Dedifferentiated amniotic fluid mesenchymal stem cell (primary cell): Measurements from ENCODE around the gene ASNSD1.
"Not testable (repeated sequence)": the region's sequence is repeated elsewhere in the genome, so short reads cannot be mapped to it uniquely, and the experiment has no call there.

Source experiments
- DNase-seq: peaks from one replicate; pipeline ENCODE4 v3.0.0-alpha.2; 2016; ENCODE audit errors: extremely low spot score

Gene ASNSD1

DNA sequence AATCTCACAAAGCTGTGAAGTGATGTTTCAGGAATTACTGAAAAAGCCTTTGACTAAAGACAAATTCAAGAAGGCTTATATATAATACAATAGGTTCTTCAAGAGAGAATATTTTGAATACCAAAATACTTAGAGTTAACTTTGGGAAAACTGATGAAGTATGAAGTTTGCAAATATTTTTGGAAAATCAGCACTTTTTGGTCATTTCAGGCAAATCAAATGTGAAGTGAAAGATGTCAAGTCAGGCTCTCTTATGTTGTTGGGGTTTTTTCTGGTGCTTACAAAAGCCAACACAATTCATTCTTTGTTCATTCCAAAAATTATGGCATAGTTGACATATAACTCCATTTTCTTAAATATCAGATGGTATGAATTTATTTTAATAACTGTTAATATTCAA, 14.7 kb upstream of the ASNSD1 start:
- DNase-seq = no peak

DNA sequence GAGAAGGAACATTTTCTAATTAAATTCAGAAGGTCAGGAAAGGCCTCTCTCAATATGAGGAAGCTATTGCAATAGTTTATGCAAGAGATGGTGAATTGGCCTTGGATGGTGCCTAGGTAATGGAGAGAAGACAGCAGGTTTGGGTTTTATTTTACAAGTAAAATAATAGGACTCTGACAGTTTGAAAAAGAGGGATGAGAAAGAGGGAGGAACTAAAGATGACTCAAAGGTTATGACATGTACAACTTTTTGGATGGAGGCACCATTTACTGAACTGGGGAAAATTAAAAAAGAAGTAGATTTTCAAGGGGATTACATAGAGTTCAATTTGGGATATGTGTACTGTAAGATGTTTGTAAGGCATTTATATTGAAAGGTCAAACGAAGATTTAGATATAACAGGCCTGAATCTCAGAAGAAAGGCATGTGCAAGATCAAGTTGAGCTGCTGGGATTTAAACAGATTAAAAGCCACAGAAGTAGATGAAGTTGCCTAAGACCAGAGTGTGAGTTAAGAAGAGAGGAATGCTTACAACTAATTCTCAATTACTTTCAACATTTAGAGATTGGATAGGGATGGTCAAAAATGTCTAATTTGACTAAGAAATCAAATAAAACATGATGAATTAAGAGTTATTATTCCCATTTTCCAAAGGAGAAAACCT, 12.3 kb upstream of the ASNSD1 start:
- no peak for DNase-seq

DNA sequence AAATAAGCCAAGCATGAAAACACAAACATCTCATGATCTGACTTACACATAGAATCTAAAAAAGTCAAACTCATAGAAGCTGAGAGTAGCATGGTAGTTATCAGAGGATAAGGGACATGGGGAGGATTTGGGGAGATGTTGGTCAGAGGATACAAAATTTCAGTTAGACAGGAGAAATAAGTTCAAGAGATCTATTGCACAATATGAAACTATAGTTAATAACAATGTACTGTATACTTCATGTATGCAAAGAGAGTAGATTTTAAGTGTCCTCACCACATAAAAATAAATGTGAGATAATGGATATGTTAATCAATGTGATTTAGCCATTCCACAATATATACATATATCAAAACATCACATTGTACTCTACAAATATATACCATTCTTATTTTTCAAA, 10.0 kb upstream of the ASNSD1 start:
- DNase-seq = no peak

DNA sequence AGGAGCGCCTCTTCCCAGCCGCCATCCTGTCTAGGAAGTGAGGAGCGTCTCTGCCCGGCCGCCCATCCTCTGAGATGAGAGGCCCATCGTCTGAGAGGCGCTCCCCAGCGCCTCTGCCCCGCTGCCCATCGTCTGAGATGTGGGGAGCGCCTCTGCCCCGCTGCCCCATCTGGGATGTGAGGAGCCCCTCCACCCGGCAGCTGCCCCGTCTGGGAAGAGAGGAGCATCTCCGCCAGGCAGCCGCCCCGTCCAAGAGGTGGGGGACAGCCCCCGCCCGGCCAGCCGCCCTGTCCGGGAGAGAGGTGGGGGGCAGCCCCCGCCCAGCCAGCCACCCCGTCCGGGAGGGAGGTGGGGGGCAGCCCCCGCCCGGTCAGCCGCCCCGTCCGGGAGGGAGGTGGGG, 7.8 kb upstream of the ASNSD1 start:
- DNase-seq = not testable (repeated sequence)

DNA sequence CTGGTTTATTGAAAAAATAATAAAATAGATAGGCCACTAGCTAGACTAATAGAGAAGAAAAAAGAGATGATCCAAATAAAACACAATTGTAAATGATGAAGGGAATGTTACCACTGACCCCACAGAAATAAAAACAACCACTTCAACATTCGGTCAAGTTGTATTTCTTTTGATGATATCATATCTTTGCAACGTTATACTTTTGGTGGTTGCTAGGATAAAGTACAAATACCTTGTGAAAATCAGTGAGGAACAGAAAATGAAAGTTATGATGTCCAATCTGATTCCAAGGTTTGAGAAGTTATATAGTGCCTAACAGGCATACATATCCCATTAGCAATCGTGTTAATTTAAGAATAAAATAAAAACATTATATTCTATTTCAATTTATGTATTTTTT, 6.6 kb upstream of the ASNSD1 start:
- DNase-seq = no peak

DNA sequence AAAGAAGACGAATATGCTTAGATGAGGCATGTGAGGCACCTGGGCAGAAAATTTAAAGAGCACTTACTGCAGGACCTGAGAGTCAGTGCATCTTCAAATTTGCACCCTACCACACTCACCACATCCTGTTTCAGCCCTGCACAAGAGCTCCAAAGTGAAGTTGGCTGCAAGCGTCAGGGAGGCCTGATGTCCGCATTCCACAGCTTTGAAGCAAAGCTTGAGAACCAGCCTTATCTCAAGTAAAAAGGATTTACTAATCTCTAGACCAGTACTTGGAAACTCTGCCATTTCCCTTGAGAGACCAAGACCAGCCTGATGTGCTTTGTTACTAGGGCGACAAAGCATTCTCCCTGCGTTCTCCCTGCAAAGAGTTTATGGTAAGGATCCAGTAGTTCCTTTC, 3.4 kb upstream of the ASNSD1 start:
- DNase-seq = no peak

DNA sequence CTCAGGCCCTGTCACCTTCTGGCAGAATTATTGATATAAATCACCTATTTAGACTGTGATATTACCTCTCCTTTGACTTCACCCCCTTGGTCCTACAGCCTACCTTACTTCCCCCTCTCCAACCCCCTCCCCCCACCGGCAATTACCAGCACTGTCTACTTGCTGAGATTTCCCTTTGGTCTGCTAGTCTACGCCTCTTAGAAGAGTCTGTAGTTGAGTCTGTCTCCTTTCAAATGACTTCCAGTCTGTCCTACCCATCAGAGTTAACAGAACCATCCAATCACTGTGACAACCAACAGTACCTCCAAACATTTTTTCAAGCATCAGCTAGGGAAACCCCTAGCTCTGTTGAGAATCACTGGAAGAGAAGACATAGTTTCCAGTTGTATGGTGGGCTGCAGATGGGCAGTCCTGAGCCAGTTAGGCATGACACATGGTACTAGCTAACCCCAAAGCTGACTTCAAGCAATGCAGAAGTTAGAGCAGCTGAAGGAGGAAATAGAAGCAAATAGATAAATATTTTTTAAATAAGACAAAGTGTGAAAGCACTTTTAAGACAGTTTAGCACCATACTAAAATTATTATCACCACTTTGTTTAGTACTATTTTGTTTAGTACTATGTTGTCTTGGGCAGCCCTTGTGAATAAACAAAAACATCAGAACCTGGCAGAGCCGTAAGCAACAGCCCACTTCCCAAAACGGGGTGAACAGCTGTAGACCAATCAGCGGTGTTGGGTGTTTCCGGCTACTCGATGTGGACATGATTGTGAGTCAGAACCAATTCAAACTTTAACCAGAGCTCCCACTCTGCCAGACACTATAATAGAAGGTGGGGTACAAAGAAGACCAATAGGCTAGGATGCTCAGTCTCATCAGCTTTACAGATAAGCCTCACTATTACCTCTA, 2.7 kb upstream of the ASNSD1 start:
- DNase-seq = no peak

DNA sequence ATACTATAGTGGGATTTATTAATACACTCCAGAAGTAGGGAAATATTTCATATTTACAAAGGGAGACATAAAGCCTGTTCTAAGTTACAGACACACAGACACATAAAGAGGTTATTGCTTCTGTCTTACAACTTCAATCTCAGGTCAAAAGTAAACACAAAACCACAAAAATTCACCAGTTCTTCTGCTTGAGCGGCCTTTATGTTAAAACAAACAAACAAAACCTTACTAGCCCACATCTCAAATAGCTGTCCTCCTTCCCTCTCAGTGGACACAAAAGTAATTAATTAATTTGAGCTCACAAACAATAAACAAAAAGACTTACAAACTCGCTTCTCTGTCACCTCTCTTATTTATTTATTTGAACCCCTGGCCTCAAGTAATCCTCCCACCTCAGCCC, 1.5 kb upstream of the ASNSD1 start:
- no peak for DNase-seq

DNA sequence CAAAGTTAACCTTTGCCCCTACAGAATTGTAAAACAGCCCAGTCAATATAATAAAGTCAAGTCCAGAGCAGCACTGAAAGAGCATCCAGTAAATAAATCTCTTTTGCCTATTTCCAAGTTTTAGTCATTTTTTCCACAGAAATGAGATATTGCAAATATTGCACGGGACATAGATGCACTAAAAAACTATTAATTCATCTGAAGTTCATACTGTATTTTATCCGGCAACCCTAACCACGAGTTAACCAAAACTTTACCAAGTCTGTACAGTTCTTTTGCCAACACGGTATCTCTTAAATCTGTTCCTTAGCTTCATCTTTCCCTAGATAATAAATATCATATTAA, 484 bp upstream of the ASNSD1 start:
- DNase-seq = no peak

DNA sequence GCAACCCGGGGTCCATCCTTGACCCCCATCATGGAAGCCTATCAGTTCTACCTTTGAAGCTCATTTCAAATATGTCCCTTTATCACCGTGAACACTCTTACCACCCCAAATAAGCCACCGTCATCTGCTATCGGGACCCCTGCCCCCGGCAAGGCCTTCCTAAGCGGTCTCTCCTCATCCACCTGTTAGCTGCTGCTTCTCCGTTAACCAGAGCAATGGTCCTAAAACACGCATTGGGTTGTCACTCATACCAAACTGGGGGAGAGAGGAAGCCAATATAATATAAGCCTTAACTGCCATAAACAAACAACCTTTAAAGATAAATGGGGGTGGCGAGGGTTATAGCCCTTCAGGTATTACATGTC, 680 bp downstream of the ASNSD1 start:
- no peak for DNase-seq

DNA sequence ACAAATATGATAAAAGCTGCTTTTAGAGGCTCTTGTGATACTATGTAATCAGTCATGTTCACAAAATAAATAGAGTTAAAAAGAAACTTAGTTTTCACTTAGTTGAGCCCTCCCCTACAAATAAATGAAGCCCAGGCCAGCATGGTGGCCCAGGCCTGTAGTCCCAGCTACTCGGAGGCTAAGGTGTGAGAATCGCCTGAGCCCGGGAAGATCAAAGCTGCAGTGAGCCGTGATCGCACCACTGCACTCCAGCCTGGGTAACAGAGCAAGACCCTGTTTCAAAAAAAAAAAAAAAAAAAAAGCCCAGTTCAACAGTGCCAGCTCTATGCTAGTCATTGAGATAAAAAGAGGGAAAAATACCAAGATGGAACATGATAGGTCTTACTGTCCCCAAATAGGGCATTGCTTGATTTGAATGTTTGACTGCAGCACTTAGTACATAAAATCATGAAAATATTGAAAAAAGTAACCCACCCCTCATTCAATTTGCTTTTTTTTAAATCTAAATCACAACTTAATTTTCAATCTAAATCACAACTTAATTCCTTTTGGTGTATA, 1.5 kb downstream of the ASNSD1 start:
- no peak for DNase-seq

DNA sequence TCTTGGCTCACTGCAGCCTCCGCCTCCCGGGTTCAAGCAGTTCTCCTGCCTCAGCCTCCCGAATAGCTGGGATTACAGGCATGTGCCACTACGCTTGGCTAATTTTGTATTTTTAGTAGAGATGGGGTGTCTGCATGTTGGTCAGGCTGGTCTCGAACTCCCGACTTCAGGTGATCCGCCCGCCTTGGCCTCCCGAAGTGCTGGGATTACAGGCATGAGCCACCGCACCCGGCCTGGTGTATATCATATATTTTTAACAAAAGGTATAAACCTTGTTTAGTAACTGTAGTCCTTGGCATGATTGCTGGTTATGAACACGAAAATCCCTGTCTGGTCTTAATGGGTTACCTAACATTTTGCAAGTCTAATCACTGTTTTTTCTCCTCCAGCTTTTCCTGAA, 2.1 kb downstream of the ASNSD1 start:
- not testable (repeated sequence) for DNase-seq

DNA sequence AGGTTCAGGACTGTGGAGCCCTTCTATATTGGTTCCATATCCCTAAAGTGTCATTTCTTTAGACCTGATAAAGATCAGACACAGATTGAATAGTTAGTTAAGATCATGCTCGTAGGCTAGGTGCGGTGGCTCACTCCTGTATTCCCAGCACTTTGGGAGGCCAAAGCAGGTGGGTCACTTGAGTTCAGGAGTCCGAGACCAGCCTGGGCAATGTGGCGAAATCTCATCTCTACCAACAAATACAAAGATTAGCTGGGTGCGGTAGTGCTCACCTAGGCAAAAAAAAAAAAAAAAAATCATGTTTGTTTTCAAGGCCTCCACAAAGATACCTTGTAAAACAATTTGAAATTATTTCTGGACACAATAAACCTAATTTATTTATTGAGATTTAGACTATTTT, 8.7 kb downstream of the ASNSD1 start:
- DNase-seq = no peak

DNA sequence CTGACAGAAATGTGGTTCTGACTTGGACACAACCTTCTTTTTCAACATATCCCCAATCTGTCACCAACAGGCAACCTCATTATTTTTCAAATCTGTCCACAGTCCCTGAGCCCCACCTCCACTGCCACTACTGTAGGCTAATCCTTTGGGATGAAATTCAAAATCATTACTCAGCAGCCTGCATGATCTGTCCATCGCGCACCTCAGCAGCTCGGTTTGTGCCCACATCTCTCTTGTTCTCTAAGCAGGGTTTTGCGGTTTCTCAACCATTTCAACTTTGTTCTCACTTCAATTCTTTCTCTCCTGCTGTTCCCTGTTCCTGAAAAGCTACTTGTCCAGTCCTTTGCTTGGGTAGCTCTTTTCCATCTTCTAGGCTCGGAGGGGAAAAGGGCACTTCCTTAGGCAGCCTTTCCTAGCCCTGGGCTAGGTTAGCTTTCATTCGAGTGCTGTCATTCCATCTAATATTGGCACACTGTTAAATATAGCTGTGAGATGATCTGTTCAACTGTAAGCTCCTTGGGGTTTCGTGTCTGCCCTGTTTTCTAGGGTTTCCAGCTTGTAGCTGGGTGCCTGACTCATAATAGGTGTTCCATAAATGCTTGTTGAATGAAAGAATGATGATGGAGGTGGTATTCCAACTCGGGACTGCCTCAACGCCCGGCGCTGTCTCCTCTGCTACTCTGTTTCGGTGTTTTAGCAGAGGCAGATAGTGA, 12.6 kb downstream of the ASNSD1 start:
- no peak for DNase-seq

DNA sequence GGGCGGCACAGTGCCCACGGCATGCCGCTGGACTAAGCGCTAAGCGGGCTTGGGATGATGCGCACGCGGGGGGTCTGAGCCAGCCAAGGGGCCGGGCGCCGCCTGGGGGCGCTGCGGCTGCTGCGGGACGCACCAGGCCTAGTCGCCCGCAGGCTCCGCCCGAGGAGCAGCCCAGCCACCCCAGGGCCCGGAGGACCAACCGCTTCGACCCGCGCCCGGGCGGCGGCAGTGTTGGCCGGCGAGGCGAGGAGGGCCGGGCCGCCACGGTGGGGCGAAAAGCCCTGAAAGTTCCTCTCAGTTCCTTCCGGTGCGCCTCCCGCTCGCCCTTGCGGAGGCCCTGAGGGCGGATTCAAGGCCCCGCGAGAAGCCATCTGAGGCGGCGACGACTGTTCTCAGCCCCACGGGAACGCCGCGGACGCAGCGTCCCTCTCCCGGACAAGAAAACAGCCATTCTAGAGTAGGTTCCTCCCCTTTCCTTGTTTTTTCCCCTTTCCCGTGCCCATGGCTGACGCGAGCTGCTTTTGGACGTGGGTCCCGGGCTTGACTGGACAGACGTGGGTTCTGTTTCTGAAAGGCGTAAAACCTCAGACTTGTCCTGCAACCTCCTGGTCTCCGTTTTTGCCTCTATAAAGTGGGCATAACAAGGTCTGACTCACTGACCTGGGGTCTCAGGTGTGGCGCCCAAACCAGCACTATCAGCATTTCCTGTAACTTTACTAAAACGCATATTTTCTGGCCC, 13.3 kb downstream of the ASNSD1 start, which contains the start of gene ANKAR:
Gene ANKAR (plus strand): TSS at position 297 of the 739 bp plus-strand sequence. CDS start 1,821 bp downstream, outside the sequence.
- DNase-seq = peak; percentile 81

DNA sequence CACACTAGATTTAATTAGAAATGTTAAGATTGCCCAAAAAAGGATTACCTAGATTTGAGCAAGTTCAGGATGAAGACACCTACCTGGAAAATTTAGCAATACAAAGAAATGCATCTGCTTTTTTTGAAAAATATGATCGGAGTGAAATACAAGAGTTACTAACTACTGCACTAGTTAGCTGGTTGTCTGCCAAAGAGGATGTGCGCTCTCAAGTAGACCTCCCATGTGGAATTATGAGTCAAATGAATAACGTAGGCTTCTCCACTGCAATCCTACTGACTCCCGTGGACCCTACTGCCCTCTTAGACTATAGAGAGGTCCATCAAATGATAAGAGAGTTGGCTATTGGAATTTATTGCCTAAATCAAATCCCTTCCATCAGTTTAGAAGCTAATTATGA, 15.2 kb downstream of the ASNSD1 start:
- no peak for DNase-seq

DNA sequence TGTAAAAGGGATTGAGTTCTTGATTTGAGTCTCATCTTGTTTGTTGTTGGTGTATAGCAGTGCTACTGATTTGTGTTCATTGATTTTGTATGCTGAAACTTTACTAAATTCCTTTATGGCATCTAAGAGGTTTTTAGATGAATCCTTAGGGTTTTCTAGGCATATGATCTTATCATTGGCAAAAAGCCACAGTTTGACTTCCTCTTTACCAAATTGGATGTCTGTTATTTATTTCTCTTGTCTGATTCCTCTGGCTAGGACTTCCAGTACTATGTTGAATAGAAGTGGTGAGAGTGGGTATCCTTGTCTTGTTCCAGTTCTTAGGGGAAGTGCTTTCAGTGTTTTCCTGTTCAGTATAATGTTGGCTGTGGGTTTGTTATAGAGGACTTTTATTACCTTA, 18.0 kb downstream of the ASNSD1 start:
- DNase-seq = no peak

DNA sequence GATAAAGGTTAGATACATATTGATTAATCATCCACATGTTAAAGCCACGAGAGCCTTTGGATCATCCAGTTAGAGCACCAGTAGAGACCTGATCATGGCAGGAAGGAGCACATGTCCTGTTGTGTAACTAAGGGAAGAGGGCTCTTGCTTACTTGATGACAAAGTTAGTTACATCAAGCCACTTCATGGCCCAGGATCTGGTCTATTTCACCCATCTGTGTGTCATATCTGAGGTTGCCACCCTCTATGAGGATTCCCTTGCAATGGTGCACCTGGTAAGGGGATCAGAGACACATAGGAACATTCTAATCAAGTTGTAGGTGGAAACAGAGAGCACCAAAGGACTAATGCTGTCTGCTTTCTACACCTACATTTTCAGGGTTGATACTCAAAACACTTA, 19.9 kb downstream of the ASNSD1 start:
- no peak for DNase-seq

DNA sequence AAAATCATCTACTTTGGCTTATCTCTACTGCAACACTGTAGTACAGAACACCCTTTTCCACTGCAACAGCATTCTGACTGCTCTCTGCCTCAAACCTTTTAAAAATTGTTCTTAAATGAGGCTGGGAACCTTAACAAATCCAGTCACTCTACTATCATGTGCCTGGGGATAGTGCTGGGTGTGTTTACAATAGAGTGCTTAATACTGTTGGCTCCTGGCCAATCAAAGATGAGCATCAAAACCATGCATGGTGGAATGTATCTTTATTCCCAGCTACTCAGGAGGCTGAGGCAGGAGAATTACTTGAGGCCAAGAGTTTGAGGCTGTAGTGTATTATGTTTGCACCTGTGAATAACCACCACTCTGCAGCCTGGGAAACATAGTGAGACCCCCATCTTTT, 20.6 kb downstream of the ASNSD1 start:
- DNase-seq = no peak

DNA sequence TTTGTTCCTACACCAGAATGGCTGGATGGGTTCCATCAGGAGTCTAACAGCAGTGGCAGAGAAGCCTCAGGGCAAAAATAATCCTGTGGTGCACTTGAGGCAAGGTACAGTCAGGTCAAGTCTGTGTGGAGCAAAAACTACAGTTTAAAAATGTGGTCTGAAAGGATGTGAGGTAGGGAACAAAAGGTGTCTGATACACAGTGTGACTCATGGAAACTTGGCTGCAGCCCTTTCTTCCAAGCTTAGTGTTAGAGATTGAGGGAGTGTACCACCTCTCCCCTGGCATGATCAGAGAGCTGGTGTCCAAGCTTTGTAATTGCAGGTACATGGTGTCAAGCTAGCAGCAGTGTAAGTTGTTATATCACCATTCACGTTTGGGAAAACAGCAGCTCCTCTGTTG, 22.1 kb downstream of the ASNSD1 start:
- no peak for DNase-seq

DNA sequence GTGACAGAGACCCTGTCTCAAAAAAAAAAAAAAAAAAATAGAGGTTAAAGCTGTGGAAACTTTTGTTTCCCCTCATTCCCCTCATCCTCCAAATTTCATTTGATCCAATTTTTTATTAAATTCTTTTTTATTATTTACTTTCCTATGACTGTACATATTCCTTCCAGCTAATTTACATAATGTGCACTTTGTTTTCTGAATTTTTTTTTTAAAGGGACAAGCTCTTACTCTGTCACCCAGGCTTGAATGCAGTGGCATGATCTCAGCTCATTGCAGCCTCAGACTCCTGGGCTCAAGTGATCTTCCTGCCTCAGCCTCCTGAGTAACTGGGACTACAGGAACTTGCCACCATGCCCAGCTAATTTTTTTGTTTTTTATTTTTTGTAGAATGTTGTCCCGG, 23.6 kb downstream of the ASNSD1 start:
- DNase-seq = no peak
